H1 (cell line): ENCODE results near the gene DPT. TPM values are rescaled to one million over a fixed set of nuclear protein-coding genes. Genes with fewer than 3 reads are reported as not detected.

Experiments used
- CTCF ChIA-PET: fragments of 300-600 bp; sonication (Branson Sonifier 250); formaldehyde crosslinking; loops from one replicate; lab custom pipeline; 2021; ENCODE audit not compliant: partially characterized antibody; lab: Charles Lee
- POLR2A ChIA-PET: fragments of 300-600 bp; sonication (Branson Sonifier 250); formaldehyde crosslinking; loops from one replicate; lab custom pipeline; 2021; ENCODE audit warnings: inconsistent platforms; ENCODE audit not compliant: partially characterized antibody; lab: Charles Lee
- DNase-seq, 2 experiments: peaks; one replicate each; pipeline versions ENCODE4 v3.0.0 to v3.0.0-alpha.2; 2010 to 2022; ENCODE audit warnings: low spot score in 2 of 2, low read depth in 1 of 2, mixed read lengths in 1 of 2
- FAIRE-seq: peaks from 2 replicates; lab custom pipeline; 2011; peaks lifted over from hg19 to GRCh38; lab: Jason Lieb, UNC
- H2AFZ ChIP-seq: 2 replicates; pipeline ENCODE4 v1.8.1; 2012; ENCODE audit warnings: low read length, inconsistent platforms
- H2AK5ac ChIP-seq: 2 replicates; pipeline ENCODE4 v1.6.1; 2013; ENCODE audit warnings: low read depth, low read length
- H2BK120ac ChIP-seq: replicated peaks from 2 replicates; pipeline ENCODE3; 2013; ENCODE audit warnings: low read depth, low read length, inconsistent platforms
- H2BK12ac ChIP-seq: 2 replicates; pipeline ENCODE4 v1.6.1; 2013; ENCODE audit warnings: low read depth, low read length
- H2BK15ac ChIP-seq: 2 replicates; pipeline ENCODE4 v1.6.1; 2013; ENCODE audit warnings: low read length
- H2BK20ac ChIP-seq: 2 replicates; pipeline ENCODE4 v1.6.1; 2013; ENCODE audit warnings: low read length
- H2BK5ac ChIP-seq: 2 replicates; pipeline ENCODE4 v1.6.1; 2013; ENCODE audit warnings: low read depth, low read length
- H3K14ac ChIP-seq: 2 replicates; pipeline ENCODE4 v1.6.1; 2013; ENCODE audit warnings: inconsistent platforms; ENCODE audit not compliant: insufficient read length
- H3K18ac ChIP-seq: 2 replicates; pipeline ENCODE4 v1.6.1; 2013; ENCODE audit warnings: low read length; ENCODE audit errors: extremely low read depth
- H3K23ac ChIP-seq: 2 replicates; pipeline ENCODE4 v1.6.1; 2013; ENCODE audit warnings: inconsistent platforms; ENCODE audit not compliant: insufficient read length
- H3K23me2 ChIP-seq: 2 replicates; pipeline ENCODE4 v1.6.1; 2013; ENCODE audit warnings: low read depth, low read length
- H3K27ac ChIP-seq: 2 replicates; pipeline ENCODE4 v1.6.1; 2011; ENCODE audit warnings: low read depth, low read length, inconsistent platforms
- H3K27me3 ChIP-seq, 4 experiments: replicated peaks in 1 of 4; 1 replicate in 1 of 4; 2 replicates in 3 of 4; pipeline versions ENCODE4 v1.6.1 to v1.8.1; 2011 to 2013; ENCODE audit warnings: low read length in 3 of 4, mild to moderate bottlenecking in 3 of 4, inconsistent platforms in 2 of 4, mixed read lengths in 2 of 4, moderate library complexity in 1 of 4; ENCODE audit not compliant: control insufficient read depth in 3 of 4, insufficient read depth in 3 of 4; ENCODE audit errors: extremely low read depth in 1 of 4
- H3K36me3 ChIP-seq, 4 experiments: 2 replicates each; pipeline versions ENCODE4 v1.6.1 to v1.8.1; 2011 to 2013; ENCODE audit warnings: mild to moderate bottlenecking in 4 of 4, low read length in 3 of 4, moderate library complexity in 2 of 4, control low read depth in 1 of 4, inconsistent platforms in 1 of 4; ENCODE audit not compliant: insufficient read depth in 4 of 4, control insufficient read depth in 2 of 4
- H3K4ac ChIP-seq: replicated peaks from 2 replicates; pipeline ENCODE3; 2013; ENCODE audit warnings: low read length, low read depth, mixed read lengths, inconsistent platforms; ENCODE audit not compliant: insufficient read length
- H3K4me1 ChIP-seq, 4 experiments: replicated peaks in 1 of 4; 1 replicate in 1 of 4; 2 replicates in 3 of 4; pipeline versions ENCODE4 v1.6.1 to v1.8.1; 2011 to 2013; ENCODE audit warnings: low read length in 3 of 4, inconsistent platforms in 2 of 4, mixed read lengths in 1 of 4; ENCODE audit not compliant: insufficient read depth in 4 of 4, control insufficient read depth in 3 of 4
- H3K4me2 ChIP-seq, 2 experiments: 2 replicates each; pipeline versions ENCODE4 v1.6.1 to v1.8.1; 2011 to 2013; ENCODE audit warnings: low read depth in 2 of 2, low read length in 2 of 2, control low read depth in 1 of 2, inconsistent platforms in 1 of 2, mild to moderate bottlenecking in 1 of 2; ENCODE audit not compliant: insufficient read depth in 1 of 2
- H3K4me3 ChIP-seq, 4 experiments: fragments of 200-600, 300-600 bp in 1 of 4; sonication (generic), shearing (Covaris generic), sonication (Bioruptor Twin) in 1 of 4; 2 replicates each; pipeline versions ENCODE4 v1.5.1 to v1.8.1; 2011 to 2016; ENCODE audit warnings: low read length in 4 of 4, low read depth in 3 of 4, control low read depth in 2 of 4, inconsistent platforms in 2 of 4, mild to moderate bottlenecking in 2 of 4, mixed read lengths in 1 of 4, moderate library complexity in 1 of 4; ENCODE audit not compliant: insufficient read depth in 2 of 4; ENCODE audit errors: extremely low read depth in 1 of 4
- H3K56ac ChIP-seq: replicated peaks from 2 replicates; pipeline ENCODE3; 2013; ENCODE audit warnings: low read depth, mild to moderate bottlenecking, mixed read lengths, low read length, inconsistent platforms; ENCODE audit not compliant: insufficient read length
- H3K79me1 ChIP-seq: 2 replicates; pipeline ENCODE4 v1.6.1; 2013; ENCODE audit warnings: low read depth, low read length, control low read depth
- H3K79me2 ChIP-seq, 2 experiments: 2 replicates each; pipeline versions ENCODE4 v1.6.1 to v1.8.1; 2012 to 2013; ENCODE audit warnings: low read length in 2 of 2, mild to moderate bottlenecking in 2 of 2, inconsistent platforms in 1 of 2; ENCODE audit not compliant: insufficient read depth in 2 of 2, control insufficient read depth in 1 of 2
- H3K9ac ChIP-seq, 4 experiments: replicated peaks in 1 of 4; 1 replicate in 1 of 4; 2 replicates in 3 of 4; pipeline versions ENCODE4 v1.6.1 to v1.8.1; 2011 to 2013; ENCODE audit warnings: low read depth in 3 of 4, low read length in 3 of 4, control low read depth in 2 of 4, mild to moderate bottlenecking in 2 of 4, moderate library complexity in 2 of 4, inconsistent platforms in 1 of 4; ENCODE audit errors: extremely low read depth in 1 of 4
- H3K9me3 ChIP-seq, 2 experiments: 2 replicates each; pipeline versions ENCODE4 v1.6.1 to v1.8.1; 2012 to 2013; ENCODE audit warnings: mild to moderate bottlenecking in 2 of 2, moderate library complexity in 2 of 2, control low read depth in 1 of 2, inconsistent platforms in 1 of 2, low read depth in 1 of 2, low read length in 1 of 2, mixed read lengths in 1 of 2; ENCODE audit not compliant: insufficient read depth in 2 of 2
- H4K20me1 ChIP-seq, 2 experiments: replicated peaks in 1 of 2; 2 replicates each; pipeline versions ENCODE3 to v1.8.1; 2011 to 2013; ENCODE audit warnings: inconsistent platforms in 2 of 2, low read length in 2 of 2, mild to moderate bottlenecking in 1 of 2; ENCODE audit not compliant: insufficient read depth in 2 of 2, control insufficient read depth in 1 of 2
- H4K5ac ChIP-seq: 2 replicates; pipeline ENCODE4 v1.6.1; 2013; ENCODE audit warnings: low read length, low read depth, mixed read lengths, inconsistent platforms; ENCODE audit not compliant: insufficient read length
- H4K8ac ChIP-seq: 2 replicates; pipeline ENCODE4 v1.8.0; 2013; ENCODE audit warnings: mild to moderate bottlenecking, moderate library complexity, low read length, inconsistent platforms; ENCODE audit not compliant: insufficient read depth; ENCODE audit errors: extremely low read depth
- H4K91ac ChIP-seq: replicated peaks from 2 replicates; pipeline ENCODE3; 2013; ENCODE audit warnings: low read length, mixed read lengths, inconsistent platforms; ENCODE audit not compliant: insufficient read length
- CTCF ChIP-seq, 3 experiments: IDR thresholded peaks; 1 replicate in 2 of 3; 2 replicates in 1 of 3; pipeline versions ENCODE4 v1.5.1 to v1.6.1; 2011; ENCODE audit warnings: low read length in 3 of 3, mild to moderate bottlenecking in 3 of 3, inconsistent platforms in 2 of 3, low read depth in 1 of 3, moderate library complexity in 1 of 3; ENCODE audit not compliant: insufficient read depth in 1 of 3; ENCODE audit errors: control extremely low read depth in 1 of 3
- SP4 ChIP-seq: IDR thresholded peaks from 2 replicates; pipeline ENCODE4 v1.6.1; 2012; ENCODE audit warnings: low read length, inconsistent platforms
- TAF7 ChIP-seq: optimal IDR thresholded peaks from 2 replicates; pipeline ENCODE3; 2011; ENCODE audit warnings: low read depth, mild to moderate bottlenecking, inconsistent platforms, low read length, moderate library complexity, borderline replicate concordance
- YY1 ChIP-seq: IDR thresholded peaks from 2 replicates; pipeline ENCODE4 v1.6.1; 2011; ENCODE audit warnings: low read depth, mild to moderate bottlenecking, low read length
- WGBS, 2 experiments: shearing (Covaris generic) in 1 of 2; methylation state at CpG; one replicate each; pipeline versions ENCODE4 v1.1.6 to v1.1.7; 2013 to 2015; ENCODE audit warnings: low lambda C conversion rate in 2 of 2, mixed read lengths in 2 of 2, inconsistent platforms in 1 of 2, low coverage in 1 of 2, missing lambda C conversion rate in 1 of 2; ENCODE audit not compliant: insufficient replicate concordance in 2 of 2, insufficient coverage in 1 of 2, insufficient read length in 1 of 2; ENCODE audit errors: extremely low coverage in 1 of 2, missing lambda C conversion rate in 1 of 2; 5-methylcytosine and 5-hydroxymethylcytosine counted together
- polyA plus RNA-seq, 7 experiments: library from polyadenylated mRNA; depleted of rRNA in 3 of 7; stranded (reverse) in 5 of 7; unstranded in 2 of 7; fragments of >200 nt in 5 of 7; fragments of 200-250 nt in 2 of 7; gene quantifications; 1 replicate in 5 of 7; 2 replicates in 1 of 7; 4 replicates in 1 of 7; pipeline versions ENCODE4 v1.2.1 to v1.2.3, GENCODE V29; 2011 to 2013; ENCODE audit warnings: missing spikeins in 2 of 7, mixed read lengths in 2 of 7
- total RNA-seq: library from RNA; stranded (reverse); fragmentation: NEBNext Ultra II Directional; extraction: Animal tissue kit (Norgen Biotek cat#: 25700); gene quantifications from 2 replicates; pipeline ENCODE4 v1.2.1, GENCODE V29; 2021

DPT gene
- total and polyA plus RNA-seq, 2 of the 8 experiments (the other 6 are each of a cell fraction or from before 2014, with no cell fraction given), result not detected

- no peak overlapping the region for H3K4me2 ChIP-seq
- H3K23ac ChIP-seq, result no peak overlapping the region
- H3K4ac ChIP-seq, result no peak overlapping the region
- H3K14ac ChIP-seq, result no peak overlapping the region
- H4K91ac ChIP-seq, result no peak overlapping the region
- H3K79me1 ChIP-seq, result no peaks in the 10 kb centered on the region
- no peaks in the 10 kb centered on the region for H3K36me3 ChIP-seq
- H3K4me1 ChIP-seq, result no peaks in the 10 kb centered on the region
- H2BK15ac ChIP-seq, result no peak overlapping the region
- no peak overlapping the region for H2AK5ac ChIP-seq
- no peak overlapping the region for H4K5ac ChIP-seq
- H2AFZ ChIP-seq, result no peak overlapping the region
- no peaks in the 10 kb centered on the region for H3K27me3 ChIP-seq
- H3K4me3 ChIP-seq, result no peak overlapping the region
- no peaks in the 10 kb centered on the region for H4K20me1 ChIP-seq
- FAIRE-seq, result no peak
- no peaks in the 10 kb centered on the region for H3K23me2 ChIP-seq
- no peak overlapping the region for H2BK12ac ChIP-seq
- H2BK120ac ChIP-seq, result no peak overlapping the region
- H3K9ac ChIP-seq, result no peak overlapping the region
- H2BK5ac ChIP-seq, result no peak overlapping the region
- H3K27ac ChIP-seq, result no peak overlapping the region
- H3K9me3 ChIP-seq, result no peaks in the 10 kb centered on the region
- POLR2A ChIA-PET, result no interaction called here
- no peaks in the 10 kb centered on the region for H3K79me2 ChIP-seq
- no peak overlapping the region for H3K18ac ChIP-seq
- WGBS, 2 experiments, result 88% methylated on average over 1 of the region's 1 CpG; no CpG with 5 or more reads in 1 of the 2 experiments
- no peak for TF ChIP-seq SP4
- no peak for TF ChIP-seq YY1
- no peak for TF ChIP-seq TAF7
- no peak for TF ChIP-seq CTCF (IDR thresholded peaks at IDR 0.05; ENCODE audit: control extremely low read depth in 1 of 3, insufficient read depth in 1 of 3, low read depth in 1 of 3, low read length in 3 of 3)
- CTCF ChIA-PET, result interaction anchor here (0.8 to 1.1 kb wide), 2 partner anchors 13 to 17 kb away, joined by 3 read pairs; no protein-coding TSS in a partner anchor
- no peak for DNase-seq
- H4K8ac ChIP-seq, result no peak overlapping the region
- no peak overlapping the region for H3K56ac ChIP-seq
- no peak overlapping the region for H2BK20ac ChIP-seq
Measured at GRCh38 chr1:168683871-168684270, 45.1 kb downstream of the DPT start.
